Measurements from ENCODE around the gene ARHGAP6.

DNA sequence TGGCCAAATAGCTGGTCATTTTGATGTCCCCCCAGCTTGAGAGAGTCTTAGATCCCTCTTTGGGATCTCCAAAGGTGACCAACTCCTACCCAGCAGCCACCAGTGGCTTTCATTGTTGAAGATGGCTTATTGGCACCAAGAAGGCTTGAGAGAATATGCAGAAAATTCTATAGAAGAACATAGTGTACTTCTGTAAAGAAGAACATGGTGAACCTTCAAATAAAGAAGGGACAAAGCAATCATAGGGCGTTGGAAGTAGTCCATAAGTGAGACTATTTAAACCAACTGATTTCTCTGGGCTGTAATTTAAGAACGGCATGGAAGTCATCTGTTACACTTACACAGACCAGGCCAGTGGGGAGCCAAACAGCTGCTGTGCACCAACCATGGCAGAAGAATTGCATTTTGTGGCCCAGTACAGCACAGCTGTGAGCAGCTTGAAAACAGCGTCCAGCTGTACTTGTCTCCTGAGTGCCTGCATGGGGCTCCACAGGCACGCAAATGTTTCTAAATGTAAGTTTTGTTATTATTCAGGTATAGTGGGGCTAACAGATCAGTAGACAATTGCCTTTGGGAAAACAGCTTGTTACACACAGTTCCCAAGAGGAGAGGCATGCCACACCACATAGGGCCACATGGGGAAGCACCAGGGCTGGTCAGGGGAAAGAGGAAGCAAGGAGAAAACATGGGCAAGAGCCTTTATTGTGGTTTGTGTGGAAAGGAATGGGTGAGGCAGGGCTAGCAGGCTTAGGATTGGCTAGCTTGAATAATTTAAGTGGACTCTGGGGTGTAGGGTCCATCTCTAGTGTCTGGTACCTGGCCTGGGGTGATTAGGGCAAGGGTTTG is 125.0 kb downstream of the ARHGAP6 start:
- TF ChIP-seq, protein P1, sequence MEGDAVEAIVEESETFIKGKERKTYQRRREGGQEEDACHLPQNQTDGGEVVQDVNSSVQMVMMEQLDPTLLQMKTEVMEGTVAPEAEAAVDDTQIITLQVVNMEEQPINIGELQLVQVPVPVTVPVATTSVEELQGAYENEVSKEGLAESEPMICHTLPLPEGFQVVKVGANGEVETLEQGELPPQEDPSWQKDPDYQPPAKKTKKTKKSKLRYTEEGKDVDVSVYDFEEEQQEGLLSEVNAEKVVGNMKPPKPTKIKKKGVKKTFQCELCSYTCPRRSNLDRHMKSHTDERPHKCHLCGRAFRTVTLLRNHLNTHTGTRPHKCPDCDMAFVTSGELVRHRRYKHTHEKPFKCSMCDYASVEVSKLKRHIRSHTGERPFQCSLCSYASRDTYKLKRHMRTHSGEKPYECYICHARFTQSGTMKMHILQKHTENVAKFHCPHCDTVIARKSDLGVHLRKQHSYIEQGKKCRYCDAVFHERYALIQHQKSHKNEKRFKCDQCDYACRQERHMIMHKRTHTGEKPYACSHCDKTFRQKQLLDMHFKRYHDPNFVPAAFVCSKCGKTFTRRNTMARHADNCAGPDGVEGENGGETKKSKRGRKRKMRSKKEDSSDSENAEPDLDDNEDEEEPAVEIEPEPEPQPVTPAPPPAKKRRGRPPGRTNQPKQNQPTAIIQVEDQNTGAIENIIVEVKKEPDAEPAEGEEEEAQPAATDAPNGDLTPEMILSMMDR (IDR thresholded peaks at IDR 0.05), result no peak
- TF ChIP-seq POLR2A (IDR thresholded peaks at IDR 0.05), result no peak
